Measurements from ENCODE around the gene PITPNM2. TPM values are rescaled to one million over a fixed set of nuclear protein-coding genes. Genes with fewer than 3 reads are reported as not detected.

PITPNM2 gene
- total and polyA plus RNA-seq, 2 of the 8 experiments (the other 6 are each of a cell fraction or from before 2014, with no cell fraction given) = 0.59 to 3.4 TPM

GRCh38 chr12:123111498-123112165 is 39.3 kb downstream of the PITPNM2 start:
- DNase-seq (ENCODE audit: low read depth in 1 of 2, low spot score in 2 of 2) (no peak), FAIRE-seq (no peak)
- ChIA-PET CTCF (ENCODE audit: partially characterized antibody) (interaction anchor here (1.1 kb wide), 1 partner anchor 10 kb away, joined by 3 read pairs; no protein-coding TSS in a partner anchor), POLR2A (ENCODE audit: partially characterized antibody) (interaction anchor here (0.7 to 1.1 kb wide), 3 partner anchors 8 to 10 kb away, joined by 3 read pairs; no protein-coding TSS in a partner anchor)
- Histone ChIP-seq H3K4me3 (ENCODE audit: extremely low read depth in 1 of 4, insufficient read depth in 2 of 4, low read depth in 3 of 4, low read length in 4 of 4) (no peak overlapping the region), H2BK20ac (ENCODE audit: low read length) (no peak overlapping the region), H3K79me1 (ENCODE audit: low read depth, low read length) (no peaks in the 10 kb centered on the region), H3K9ac (replicated peaks in 1 of 4; ENCODE audit: extremely low read depth in 1 of 4, low read depth in 3 of 4, low read length in 3 of 4) (no peak overlapping the region), H3K23ac (ENCODE audit: insufficient read length) (no peak overlapping the region), H3K79me2 (ENCODE audit: control insufficient read depth in 1 of 2, insufficient read depth in 2 of 2, low read length in 2 of 2) (no peaks in the 10 kb centered on the region), H3K4ac (replicated peaks; ENCODE audit: insufficient read length, low read depth, low read length) (no peak overlapping the region), H2AK5ac (ENCODE audit: low read depth, low read length) (no peak overlapping the region), H3K18ac (ENCODE audit: extremely low read depth, low read length) (no peak overlapping the region), H3K27me3 (replicated peaks in 1 of 4; ENCODE audit: control insufficient read depth in 3 of 4, extremely low read depth in 1 of 4, insufficient read depth in 3 of 4, low read length in 3 of 4) (no peaks in the 10 kb centered on the region; a peak in 2 of 7 replicates), H3K23me2 (ENCODE audit: low read depth, low read length) (no peaks in the 10 kb centered on the region), H4K20me1 (replicated peaks in 1 of 2; ENCODE audit: control insufficient read depth in 1 of 2, insufficient read depth in 2 of 2, low read length in 2 of 2) (no peaks in the 10 kb centered on the region), H4K91ac (replicated peaks; ENCODE audit: insufficient read length, low read length) (no peak overlapping the region), H3K56ac (replicated peaks; ENCODE audit: insufficient read length, low read depth, low read length) (no peak overlapping the region), H3K4me2 (ENCODE audit: insufficient read depth in 1 of 2, low read depth in 2 of 2, low read length in 2 of 2) (no peak overlapping the region), H2BK120ac (replicated peaks; ENCODE audit: low read depth, low read length) (no peak overlapping the region), H2BK15ac (ENCODE audit: low read length) (no peak overlapping the region; the same call in 1 of the 2 replicates), H3K4me1 (replicated peaks in 1 of 4; ENCODE audit: control insufficient read depth in 3 of 4, insufficient read depth in 4 of 4, low read length in 3 of 4) (peaks cover 0 to 8% (median 4%) of the 10 kb centered on the region in 4 experiments; a peak in 3 of 7 replicates), H2BK12ac (ENCODE audit: low read depth, low read length) (0 out of 2 replicates have a peak overlapping the region, but pooled peaks have one; percentile 17), H2BK5ac (ENCODE audit: low read depth, low read length) (no peak overlapping the region), H2AFZ (ENCODE audit: low read length) (no peak overlapping the region), H3K14ac (ENCODE audit: insufficient read length) (no peak overlapping the region), H3K36me3 (ENCODE audit: control insufficient read depth in 2 of 4, insufficient read depth in 4 of 4, low read length in 3 of 4) (no peaks in the 10 kb centered on the region), H4K8ac (ENCODE audit: extremely low read depth, insufficient read depth, low read length) (no peak overlapping the region), H3K27ac (ENCODE audit: low read depth, low read length) (no peak overlapping the region), H3K9me3 (ENCODE audit: insufficient read depth in 2 of 2, low read depth in 1 of 2, low read length in 1 of 2) (no peaks in the 10 kb centered on the region), H4K5ac (ENCODE audit: insufficient read length, low read depth, low read length) (no peak overlapping the region)
- TF ChIP-seq TAF7 (optimal IDR thresholded peaks at IDR 0.05; ENCODE audit: borderline replicate concordance, low read depth, low read length) (no peak), EP300 (IDR thresholded peaks at IDR 0.05; ENCODE audit: borderline replicate concordance in 1 of 2, low read depth in 2 of 2, low read length in 2 of 2) (no peak), BRCA1 (IDR thresholded peaks at IDR 0.05; ENCODE audit: low read depth, low read length) (no peak), TBP (IDR thresholded peaks at IDR 0.05; ENCODE audit: low read depth, low read length) (no peak), SUZ12 (IDR thresholded peaks at IDR 0.05; ENCODE audit: low read length) (no peak), POLR2AphosphoS5 (IDR thresholded peaks at IDR 0.05; ENCODE audit: low read depth, low read length) (no peak), YY1 (IDR thresholded peaks at IDR 0.05; ENCODE audit: low read depth, low read length) (no peak), GABPA (IDR thresholded peaks at IDR 0.05; ENCODE audit: borderline replicate concordance, insufficient read depth, low read length) (no peak), KDM1A (IDR thresholded peaks at IDR 0.05; ENCODE audit: borderline replicate concordance, low read length) (no peak), SP4 (IDR thresholded peaks at IDR 0.05; ENCODE audit: low read length) (no peak), SIRT6 (IDR thresholded peaks at IDR 0.05; ENCODE audit: low read length) (no peak)
- WGBS, 2 experiments (ENCODE audit: extremely low coverage in 1 of 2, insufficient coverage in 1 of 2, insufficient read length in 1 of 2, insufficient replicate concordance in 2 of 2, low coverage in 1 of 2, low lambda C conversion rate in 2 of 2, missing lambda C conversion rate in 1 of 2) = 82% methylated on average over 17 of the region's 19 CpGs; no CpG with 5 or more reads in 1 of the 2 experiments

Data from H1 (cell line).